Hepatocyte (in vitro differentiated cells): Measurements from ENCODE around the gene MC1R.

Experiments
- CTCF ChIP-seq: fragments of 200-600 bp; sonication (generic); IDR thresholded peaks from 2 replicates; pipeline ENCODE4 v1.5.1; 2016; ENCODE audit warnings: antibody characterized with exemption, mild to moderate bottlenecking; ENCODE audit not compliant: poor library complexity
- EZH2 ChIP-seq: fragments of 200-600 bp; sonication (generic); IDR thresholded peaks from 2 replicates; pipeline ENCODE4 v1.6.1; 2016; ENCODE audit warnings: antibody characterized with exemption, mild to moderate bottlenecking, borderline replicate concordance

- TF ChIP-seq CTCF, result no peak
- TF ChIP-seq EZH2, result no peak
Observed at GRCh38 chr16:89953671-89954406, 35.2 kb downstream of the MC1R start.
